OCI-LY7 (cell line): ENCODE data around the gene HDAC7. TPM values are rescaled to one million over a fixed set of nuclear protein-coding genes. Genes with fewer than 3 reads are reported as not detected.

Source experiments
- BruUV-seq: library from RNA; stranded (reverse); fragments of 400-500 nt; replicated peaks from 2 replicates; lab custom pipeline; 2021; lab: Mats Ljungman, UMichigan
- CTCF ChIA-PET: fragments of 300-600 bp; sonication (Branson Sonifier 250); formaldehyde crosslinking; loops from one replicate; lab custom pipeline; 2022; ENCODE audit warnings: antibody characterized with exemption; ENCODE audit not compliant: unreplicated experiment; lab: Charles Lee
- POLR2A ChIA-PET: fragments of 300-600 bp; sonication (Branson Sonifier 250); formaldehyde crosslinking; loops from one replicate; lab custom pipeline; 2022; ENCODE audit warnings: antibody characterized with exemption; lab: Charles Lee
- DNase-seq: peaks from one replicate; pipeline ENCODE4 v3.0.0-alpha.2; 2015; ENCODE audit warnings: low spot score
- H2AFZ ChIP-seq: fragments of 200-600 bp; sonication (generic), shearing (Covaris generic); 2 replicates; pipeline ENCODE4 v1.6.1; 2014; ENCODE audit warnings: mild to moderate bottlenecking, antibody characterized with exemption, low read length, moderate library complexity
- H3K27ac ChIP-seq: fragments of 200-600 bp; sonication (generic); 2 replicates; pipeline ENCODE4 v1.5.1; 2014; ENCODE audit warnings: mixed run types, low read depth, mild to moderate bottlenecking, moderate library complexity, low read length, inconsistent platforms; ENCODE audit not compliant: poor library complexity, severe bottlenecking
- H3K36me3 ChIP-seq: fragments of 200-600 bp; sonication (generic); 2 replicates; pipeline ENCODE4 v1.6.1; 2014; ENCODE audit warnings: mild to moderate bottlenecking, antibody characterized with exemption, low read length, moderate library complexity, mixed read lengths; ENCODE audit not compliant: insufficient read depth
- H3K4me1 ChIP-seq: fragments of 200-600 bp; sonication (generic); 2 replicates; pipeline ENCODE4 v1.5.1; 2014; ENCODE audit warnings: mild to moderate bottlenecking, low read length; ENCODE audit not compliant: insufficient read depth, poor library complexity, severe bottlenecking
- H3K4me2 ChIP-seq: fragments of 200-600 bp; sonication (generic); 2 replicates; pipeline ENCODE4 v1.6.1; 2014; ENCODE audit warnings: mild to moderate bottlenecking, low read length
- H3K4me3 ChIP-seq: fragments of 200-600 bp; sonication (generic); 2 replicates; pipeline ENCODE4 v1.5.1; 2014; ENCODE audit warnings: mild to moderate bottlenecking, low read depth, low read length; ENCODE audit not compliant: poor library complexity, severe bottlenecking
- H3K79me2 ChIP-seq: fragments of 200-600 bp; sonication (generic); 2 replicates; pipeline ENCODE4 v1.6.1; 2016; ENCODE audit warnings: low read depth, mild to moderate bottlenecking, low read length, moderate library complexity, mixed read lengths; ENCODE audit not compliant: insufficient read depth
- H3K9me2 ChIP-seq: fragments of 200-600 bp; sonication (generic); 2 replicates; pipeline ENCODE4 v1.6.1; 2016; ENCODE audit warnings: mild to moderate bottlenecking, low read length, mixed read lengths; ENCODE audit not compliant: insufficient read depth
- H3K9me3 ChIP-seq: fragments of 200-600 bp; sonication (generic); 2 replicates; pipeline ENCODE4 v1.6.1; 2014; ENCODE audit warnings: mild to moderate bottlenecking, mixed run types, low read length, mixed read lengths
- H4K20me1 ChIP-seq: fragments of 200-600 bp; sonication (generic); 2 replicates; pipeline ENCODE4 v1.6.1; 2014; ENCODE audit warnings: mild to moderate bottlenecking, antibody characterized with exemption, low read length, moderate library complexity, mixed read lengths; ENCODE audit not compliant: insufficient read depth
- CTCF ChIP-seq: fragments of 200-600 bp; sonication (generic); conservative IDR thresholded peaks from 2 replicates; pipeline ENCODE4 v1.5.1; 2014; ENCODE audit warnings: mild to moderate bottlenecking, antibody characterized with exemption, low read length, moderate library complexity, mixed read lengths
- EZH2phosphoT487 ChIP-seq: fragments of 200-600 bp; sonication (generic); IDR thresholded peaks from 2 replicates; pipeline ENCODE4 v1.6.1; 2018; ENCODE audit warnings: low read depth, borderline replicate concordance, mild to moderate bottlenecking, mixed run types, antibody characterized with exemption, low read length, moderate library complexity, mixed read lengths
- intact Hi-C: fragments of 100-400 bp; cut with micrococcal nuclease; formaldehyde crosslinking; loops from one replicate; pipeline ENCODE4 v1.10.0; 2022; ENCODE audit not compliant: unreplicated experiment
- total RNA-seq, 2 experiments: library from RNA; depleted of rRNA in 1 of 2; stranded (reverse); fragments of >200 nt in 1 of 2; shearing (Covaris generic) in 1 of 2; gene quantifications; 2 replicates each; pipeline ENCODE4 v1.2.3, GENCODE V29; 2014 to 2022

HDAC7 gene
- total RNA-seq, 2 experiments from 2014 or later, result 45.9 to 131 TPM

DNA sequence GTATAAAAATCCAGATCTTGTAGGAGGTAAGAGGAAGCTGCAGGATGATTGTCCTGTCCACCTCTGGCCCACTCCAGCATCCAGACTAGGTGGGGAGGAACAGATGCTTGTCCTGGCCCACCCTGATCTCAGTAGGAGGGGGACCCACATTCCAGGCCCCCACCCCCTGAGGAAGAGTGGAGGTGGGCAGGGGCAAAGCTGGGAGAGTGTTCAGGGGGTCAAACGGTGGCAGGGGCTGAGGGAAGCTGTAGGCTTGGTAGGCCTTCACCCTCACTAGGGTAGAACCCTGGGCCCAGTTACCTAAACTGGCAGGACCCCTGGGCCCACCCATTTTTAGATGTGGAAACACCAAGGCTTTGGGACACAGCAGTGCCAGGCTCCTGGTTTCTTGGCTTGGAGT, 42.6 kb downstream of the HDAC7 start:
- intact Hi-C loops, result loop anchor here (10.0 kb wide), 1 partner anchor 188 kb away; the partner anchor contains the start of gene TMEM106C
- DNase-seq, result no peak
- H3K9me2 ChIP-seq, result no peaks in the 10 kb centered on the region
- ChIA-PET POLR2A (interaction anchor here (0.8 to 1.3 kb wide), 6 partner anchors 28 to 70 kb away, joined by 3 to 6 read pairs (median 5); no protein-coding TSS in a partner anchor), CTCF (interaction anchor here (0.6 to 3.3 kb wide), 5 partner anchors 10 to 62 kb away, joined by 3 to 13 read pairs (median 4); no protein-coding TSS in a partner anchor)
- H3K9me3 ChIP-seq, result no peaks in the 10 kb centered on the region
- H4K20me1 ChIP-seq, result no peaks in the 10 kb centered on the region
- no peak overlapping the region for H3K4me2 ChIP-seq
- peaks cover 5% of the 10 kb centered on the region; the same call in 1 of the 2 replicates for H3K36me3 ChIP-seq
- no peak overlapping the region for H3K4me3 ChIP-seq
- no peak overlapping the region for H3K27ac ChIP-seq
- peaks cover 53% of the 10 kb centered on the region for H3K4me1 ChIP-seq
- BruUV-seq, result no TSS peak
- H2AFZ ChIP-seq, result no peak overlapping the region
- no peak for TF ChIP-seq EZH2phosphoT487
- TF ChIP-seq CTCF, result no peak
- H3K79me2 ChIP-seq, result no peaks in the 10 kb centered on the region

DNA sequence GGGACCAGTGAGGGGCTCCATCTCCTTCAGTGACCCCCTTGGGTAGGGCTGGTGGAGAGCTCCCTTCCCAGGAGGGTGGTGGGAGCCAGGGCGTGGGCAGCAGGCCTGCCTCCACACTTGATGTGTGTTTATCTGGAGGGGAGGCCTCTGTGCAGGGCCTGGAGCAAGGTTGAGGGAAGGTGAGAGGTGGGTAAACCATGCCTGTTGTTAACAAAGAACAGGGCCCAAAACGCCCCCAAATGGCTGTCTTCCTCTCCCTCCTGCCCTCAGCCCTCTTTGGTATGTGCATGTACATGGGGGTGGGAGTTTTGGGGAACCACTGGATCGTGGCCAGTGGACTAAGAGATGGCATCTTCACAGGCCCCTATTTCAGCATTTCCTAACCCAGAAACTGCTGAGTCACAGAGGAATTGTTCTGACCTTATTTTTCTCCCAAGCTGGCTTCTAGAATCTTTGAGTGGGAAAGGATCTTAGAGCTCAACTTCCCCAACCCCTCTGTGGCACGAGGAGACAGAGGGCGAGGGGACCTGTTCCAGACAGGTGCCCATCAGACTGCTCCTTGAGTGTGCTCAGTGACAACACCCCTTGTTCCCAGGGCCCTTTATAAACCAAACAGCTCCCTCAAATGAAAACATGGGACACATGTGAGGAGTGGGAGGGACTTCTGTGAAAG, 43.1 kb downstream of the HDAC7 start:
- Histone ChIP-seq H3K79me2 (no peaks in the 10 kb centered on the region), H2AFZ (no peak overlapping the region), H3K9me3 (no peaks in the 10 kb centered on the region), H3K4me3 (no peak overlapping the region), H3K4me2 (no peak overlapping the region), H4K20me1 (no peaks in the 10 kb centered on the region), H3K36me3 (no peaks in the 10 kb centered on the region), H3K9me2 (no peaks in the 10 kb centered on the region), H3K4me1 (peaks cover 53% of the 10 kb centered on the region), H3K27ac (no peak overlapping the region)
- no peak for DNase-seq
- intact Hi-C loops, result loop anchor here (10.0 kb wide), 1 partner anchor 188 kb away; the partner anchor contains the start of gene TMEM106C
- CTCF ChIA-PET, result interaction anchor here (1.1 to 3.3 kb wide), 5 partner anchors 10 to 63 kb away, joined by 3 to 13 read pairs (median 5); no protein-coding TSS in a partner anchor
- no peak for TF ChIP-seq EZH2phosphoT487
- TF ChIP-seq CTCF, result no peak
- no TSS peak for BruUV-seq
- POLR2A ChIA-PET, result interaction anchor here (0.6 to 1.5 kb wide), 7 partner anchors 28 to 70 kb away, joined by 3 to 6 read pairs (median 5); no protein-coding TSS in a partner anchor
